HL-60 (cell line): ENCODE results near the gene RSKR.
A peak's percentile ranks its signal among the peaks of the same experiment; 100 is the strongest.

Source experiments
- DNase-seq, 2 experiments: peaks; one replicate each; pipeline ENCODE4 v3.0.0-alpha.2; 2010 to 2020; ENCODE audit warnings: low read depth in 1 of 2, low spot score in 1 of 2
- H3K27ac ChIP-seq: fragments of 250-450 bp; sonication (Bioruptor Pico); replicated peaks from 2 replicates; pipeline ENCODE4 v1.5.1; 2020; ENCODE audit warnings: mild to moderate bottlenecking, moderate library complexity
- H3K27me3 ChIP-seq: fragments of 250-450 bp; sonication (Bioruptor Pico); 2 replicates; pipeline ENCODE4 v1.5.1; 2021; ENCODE audit warnings: mild to moderate bottlenecking, moderate library complexity; ENCODE audit not compliant: insufficient read depth, poor library complexity, severe bottlenecking
- H3K4me3 ChIP-seq: replicated peaks from 2 replicates; pipeline ENCODE4 v1.5.1; 2011; ENCODE audit warnings: mild to moderate bottlenecking, control low read depth, low read length; ENCODE audit not compliant: insufficient read depth
- CTCF ChIP-seq: IDR thresholded peaks from one replicate; pipeline ENCODE4 v1.5.1; 2011; ENCODE audit warnings: low read length, control low read depth, inconsistent platforms; ENCODE audit not compliant: insufficient read depth
- GABPA ChIP-seq: IDR thresholded peaks from 2 replicates; pipeline ENCODE4 v1.6.1; 2012; ENCODE audit warnings: low read depth
- POLR2AphosphoS5 ChIP-seq: IDR thresholded peaks from 2 replicates; pipeline ENCODE4 v1.6.1; 2012; ENCODE audit warnings: low read depth
- REST ChIP-seq: IDR thresholded peaks from 2 replicates; pipeline ENCODE4 v1.6.1; 2012; ENCODE audit warnings: low read depth; ENCODE audit not compliant: insufficient replicate concordance
- SPI1 ChIP-seq: IDR thresholded peaks from 2 replicates; pipeline ENCODE4 v1.6.1; 2012; ENCODE audit warnings: low read depth, mild to moderate bottlenecking, borderline replicate concordance

Gene RSKR

GRCh38 chr17:28575126-28575795, 38.7 kb downstream of the RSKR start:
- TF ChIP-seq SPI1 (no peak), POLR2AphosphoS5 (no peak), REST (no peak), GABPA (no peak), CTCF (no peak)
- Histone ChIP-seq H3K27ac (no peak overlapping the region), H3K27me3 (no peaks in the 10 kb centered on the region), H3K4me3 (no peak overlapping the region)
- no peak for DNase-seq

GRCh38 chr17:28574526-28574925, 39.5 kb downstream of the RSKR start:
- TF ChIP-seq GABPA, result no peak
- no peak for TF ChIP-seq POLR2AphosphoS5
- peak; percentile 2 for TF ChIP-seq CTCF
- H3K27me3 ChIP-seq, result no peaks in the 10 kb centered on the region
- H3K27ac ChIP-seq, result no peak overlapping the region
- no peak overlapping the region for H3K4me3 ChIP-seq
- DNase-seq, result no peak

- H3K27ac ChIP-seq, result no peak overlapping the region
- TF ChIP-seq CTCF, result no peak
- no peak for TF ChIP-seq SPI1
- no peak for TF ChIP-seq REST
- TF ChIP-seq POLR2AphosphoS5, result no peak
- no peak for TF ChIP-seq GABPA
- H3K4me3 ChIP-seq, result no peak overlapping the region
- no peak for DNase-seq
- no peaks in the 10 kb centered on the region for H3K27me3 ChIP-seq
These were observed 40.0 kb downstream of the RSKR start for GRCh38 chr17:28573966-28574480.

- no peaks in the 10 kb centered on the region for H3K27me3 ChIP-seq
- DNase-seq, result no peak
- TF ChIP-seq CTCF (no peak), POLR2AphosphoS5 (no peak), SPI1 (no peak), REST (no peak), GABPA (no peak)
- H3K27ac ChIP-seq, result no peak overlapping the region
- no peak overlapping the region for H3K4me3 ChIP-seq
These were observed 40.5 kb downstream of the RSKR start for GRCh38 chr17:28573521-28573920.
